ENCODE data around the gene UBE2R2.

UBE2R2 gene

GRCh38 chr9:33881635-33882034 is 64.7 kb downstream of the UBE2R2 start:
- no peak overlapping the region for H3K27ac ChIP-seq (ENCODE audit: low read length, poor library complexity, severe bottlenecking)
- DNase-seq: peak; percentile 16
- no peak overlapping the region for H3K4ac ChIP-seq (ENCODE audit: low read depth in 1 of 2, low read length in 2 of 2)
- no peak overlapping the region for H2AFZ ChIP-seq (ENCODE audit: low read depth, low read length)
- no peak overlapping the region for H3K9ac ChIP-seq (ENCODE audit: low read length)
- no peak overlapping the region for H3K23ac ChIP-seq (ENCODE audit: low read length in 2 of 2)
- H3K4me1 ChIP-seq (ENCODE audit: control insufficient read depth, insufficient read depth, low read depth, low read length): peaks cover 20% of the 10 kb centered on the region
- H3K14ac ChIP-seq (ENCODE audit: low read length in 2 of 2): no peak overlapping the region
- no peak overlapping the region for H2BK12ac ChIP-seq (ENCODE audit: low read length in 2 of 2)
- H3K36me3 ChIP-seq (ENCODE audit: control insufficient read depth in 1 of 2, insufficient read depth in 2 of 2, low read depth in 1 of 2, low read length in 2 of 2): no peaks in the 10 kb centered on the region
- H2AK5ac ChIP-seq (ENCODE audit: low read length, severe bottlenecking): no peak overlapping the region
- H3K27me3 ChIP-seq (ENCODE audit: control insufficient read depth in 1 of 2, insufficient read depth in 1 of 2, low read length in 2 of 2): no peaks in the 10 kb centered on the region
- no peaks in the 10 kb centered on the region for H3K9me3 ChIP-seq (ENCODE audit: control insufficient read depth, low read length)
- H4K91ac ChIP-seq (ENCODE audit: low read length): no peak overlapping the region
- no CpG with 5 or more reads among the region's 1 CpG for WGBS
- H2BK120ac ChIP-seq (ENCODE audit: low read depth, low read length): no peak overlapping the region
- no peak overlapping the region for H2BK5ac ChIP-seq (ENCODE audit: low read depth, low read length, poor library complexity, severe bottlenecking)
- H3K4me3 ChIP-seq (ENCODE audit: insufficient read depth in 1 of 2, low read depth in 1 of 2, low read length in 2 of 2): no peak overlapping the region
- H3K18ac ChIP-seq (ENCODE audit: low read depth in 1 of 2, low read length in 2 of 2): no peak overlapping the region
- no peak overlapping the region for H4K8ac ChIP-seq (ENCODE audit: low read length)
- no peak overlapping the region for H3K4me2 ChIP-seq (ENCODE audit: low read length, poor library complexity, severe bottlenecking)
- peaks cover 1% of the 10 kb centered on the region for H3K79me1 ChIP-seq (replicated peaks; ENCODE audit: low read length, poor library complexity, severe bottlenecking)
- H2BK15ac ChIP-seq (ENCODE audit: low read depth, poor library complexity, severe bottlenecking): no peak overlapping the region

GRCh38 chr9:33884856-33885701 is 68.1 kb downstream of the UBE2R2 start:
- Histone ChIP-seq H2BK120ac (ENCODE audit: low read depth, low read length) (no peak overlapping the region), H2BK15ac (ENCODE audit: low read depth, poor library complexity, severe bottlenecking) (no peak overlapping the region), H3K18ac (ENCODE audit: low read depth in 1 of 2, low read length in 2 of 2) (no peak overlapping the region), H3K27me3 (ENCODE audit: control insufficient read depth in 1 of 2, insufficient read depth in 1 of 2, low read length in 2 of 2) (no peaks in the 10 kb centered on the region), H2BK5ac (ENCODE audit: low read depth, low read length, poor library complexity, severe bottlenecking) (no peak overlapping the region), H4K8ac (ENCODE audit: low read length) (no peak overlapping the region), H3K4ac (ENCODE audit: low read depth in 1 of 2, low read length in 2 of 2) (no peak overlapping the region), H2BK12ac (ENCODE audit: low read length in 2 of 2) (no peak overlapping the region), H3K9ac (ENCODE audit: low read length) (no peak overlapping the region), H3K4me3 (ENCODE audit: insufficient read depth in 1 of 2, low read depth in 1 of 2, low read length in 2 of 2) (no peak overlapping the region), H2AK5ac (ENCODE audit: low read length, severe bottlenecking) (no peak overlapping the region), H3K23ac (ENCODE audit: low read length in 2 of 2) (no peak overlapping the region), H4K91ac (ENCODE audit: low read length) (no peak overlapping the region), H2AFZ (ENCODE audit: low read depth, low read length) (no peak overlapping the region), H3K14ac (ENCODE audit: low read length in 2 of 2) (no peak overlapping the region), H3K4me2 (ENCODE audit: low read length, poor library complexity, severe bottlenecking) (peak overlapping the region; percentile 68), H3K4me1 (ENCODE audit: control insufficient read depth, insufficient read depth, low read depth, low read length) (peaks cover 13% of the 10 kb centered on the region), H3K27ac (ENCODE audit: low read length, poor library complexity, severe bottlenecking) (peak overlapping the region; percentile 75), H3K36me3 (ENCODE audit: control insufficient read depth in 1 of 2, insufficient read depth in 2 of 2, low read depth in 1 of 2, low read length in 2 of 2) (peaks cover 6 to 26% of the 10 kb centered on the region in 2 experiments), H3K9me3 (ENCODE audit: control insufficient read depth, low read length) (no peaks in the 10 kb centered on the region), H3K79me1 (replicated peaks; ENCODE audit: low read length, poor library complexity, severe bottlenecking) (peaks cover 2% of the 10 kb centered on the region)
- WGBS: 83% methylated on average over 4 of the region's 5 CpGs
- DNase-seq: peak; percentile 59

- Histone ChIP-seq H2BK120ac (ENCODE audit: low read depth, low read length) (no peak overlapping the region), H3K9ac (ENCODE audit: low read length) (no peak overlapping the region), H2BK15ac (ENCODE audit: low read depth, poor library complexity, severe bottlenecking) (no peak overlapping the region), H3K79me1 (replicated peaks; ENCODE audit: low read length, poor library complexity, severe bottlenecking) (peaks cover 2% of the 10 kb centered on the region), H4K8ac (ENCODE audit: low read length) (no peak overlapping the region), H2AK5ac (ENCODE audit: low read length, severe bottlenecking) (no peak overlapping the region), H3K4me1 (ENCODE audit: control insufficient read depth, insufficient read depth, low read depth, low read length) (peaks cover 10% of the 10 kb centered on the region), H3K18ac (ENCODE audit: low read depth in 1 of 2, low read length in 2 of 2) (no peak overlapping the region), H3K4me2 (ENCODE audit: low read length, poor library complexity, severe bottlenecking) (no peak overlapping the region), H3K9me3 (ENCODE audit: control insufficient read depth, low read length) (no peaks in the 10 kb centered on the region), H2BK5ac (ENCODE audit: low read depth, low read length, poor library complexity, severe bottlenecking) (no peak overlapping the region), H3K4ac (ENCODE audit: low read depth in 1 of 2, low read length in 2 of 2) (no peak overlapping the region), H4K91ac (ENCODE audit: low read length) (no peak overlapping the region), H3K4me3 (ENCODE audit: insufficient read depth in 1 of 2, low read depth in 1 of 2, low read length in 2 of 2) (no peak overlapping the region), H2AFZ (ENCODE audit: low read depth, low read length) (no peak overlapping the region), H3K23ac (ENCODE audit: low read length in 2 of 2) (no peak overlapping the region), H3K27me3 (ENCODE audit: control insufficient read depth in 1 of 2, insufficient read depth in 1 of 2, low read length in 2 of 2) (no peaks in the 10 kb centered on the region), H3K27ac (ENCODE audit: low read length, poor library complexity, severe bottlenecking) (no peak overlapping the region), H3K36me3 (ENCODE audit: control insufficient read depth in 1 of 2, insufficient read depth in 2 of 2, low read depth in 1 of 2, low read length in 2 of 2) (peaks cover 12 to 29% of the 10 kb centered on the region in 2 experiments), H2BK12ac (ENCODE audit: low read length in 2 of 2) (no peak overlapping the region), H3K14ac (ENCODE audit: low read length in 2 of 2) (no peak overlapping the region)
- DNase-seq: no peak
- WGBS: 95% methylated on average over 1 of the region's 2 CpGs
These were observed 69.0 kb downstream of the UBE2R2 start for GRCh38 chr9:33885948-33886347.

- Histone ChIP-seq H2BK120ac (ENCODE audit: low read depth, low read length) (no peak overlapping the region), H3K9me3 (ENCODE audit: control insufficient read depth, low read length) (no peaks in the 10 kb centered on the region), H2BK5ac (ENCODE audit: low read depth, low read length, poor library complexity, severe bottlenecking) (no peak overlapping the region), H3K4ac (ENCODE audit: low read depth in 1 of 2, low read length in 2 of 2) (no peak overlapping the region), H4K91ac (ENCODE audit: low read length) (no peak overlapping the region), H2AK5ac (ENCODE audit: low read length, severe bottlenecking) (no peak overlapping the region), H3K4me2 (ENCODE audit: low read length, poor library complexity, severe bottlenecking) (no peak overlapping the region), H2BK15ac (ENCODE audit: low read depth, poor library complexity, severe bottlenecking) (no peak overlapping the region), H3K14ac (ENCODE audit: low read length in 2 of 2) (no peak overlapping the region), H4K8ac (ENCODE audit: low read length) (no peak overlapping the region), H3K23ac (ENCODE audit: low read length in 2 of 2) (no peak overlapping the region), H3K36me3 (ENCODE audit: control insufficient read depth in 1 of 2, insufficient read depth in 2 of 2, low read depth in 1 of 2, low read length in 2 of 2) (peaks cover 14 to 41% of the 10 kb centered on the region in 2 experiments), H3K4me3 (ENCODE audit: insufficient read depth in 1 of 2, low read depth in 1 of 2, low read length in 2 of 2) (no peak overlapping the region), H3K27ac (ENCODE audit: low read length, poor library complexity, severe bottlenecking) (no peak overlapping the region), H3K18ac (ENCODE audit: low read depth in 1 of 2, low read length in 2 of 2) (no peak overlapping the region), H3K27me3 (ENCODE audit: control insufficient read depth in 1 of 2, insufficient read depth in 1 of 2, low read length in 2 of 2) (no peaks in the 10 kb centered on the region), H3K9ac (ENCODE audit: low read length) (no peak overlapping the region), H2BK12ac (ENCODE audit: low read length in 2 of 2) (no peak overlapping the region), H2AFZ (ENCODE audit: low read depth, low read length) (no peak overlapping the region), H3K79me1 (replicated peaks; ENCODE audit: low read length, poor library complexity, severe bottlenecking) (peaks cover 6% of the 10 kb centered on the region), H3K4me1 (ENCODE audit: control insufficient read depth, insufficient read depth, low read depth, low read length) (peaks cover 1% of the 10 kb centered on the region)
- no peak for DNase-seq
These were observed 76.9 kb downstream of the UBE2R2 start for GRCh38 chr9:33893861-33894260.
